Stimulated activated CD4-positive, alpha-beta T cell treated with anti-CD3 and anti-CD28 coated beads, Interleukin-2, amount 100 ng/mL, for 24 hours (primary cell): Measurements from ENCODE around the gene DNAH1.
A peak's percentile ranks its signal among the peaks of the same experiment; 100 is the strongest.
"Not testable (repeated sequence)": the region's sequence is repeated elsewhere in the genome, so short reads cannot be mapped to it uniquely, and the experiment has no call there.

Source experiments
- DNase-seq, 2 donors: peaks; one replicate each; pipeline ENCODE4 v3.0.0-alpha.2; 2020

DNAH1 gene

DNA sequence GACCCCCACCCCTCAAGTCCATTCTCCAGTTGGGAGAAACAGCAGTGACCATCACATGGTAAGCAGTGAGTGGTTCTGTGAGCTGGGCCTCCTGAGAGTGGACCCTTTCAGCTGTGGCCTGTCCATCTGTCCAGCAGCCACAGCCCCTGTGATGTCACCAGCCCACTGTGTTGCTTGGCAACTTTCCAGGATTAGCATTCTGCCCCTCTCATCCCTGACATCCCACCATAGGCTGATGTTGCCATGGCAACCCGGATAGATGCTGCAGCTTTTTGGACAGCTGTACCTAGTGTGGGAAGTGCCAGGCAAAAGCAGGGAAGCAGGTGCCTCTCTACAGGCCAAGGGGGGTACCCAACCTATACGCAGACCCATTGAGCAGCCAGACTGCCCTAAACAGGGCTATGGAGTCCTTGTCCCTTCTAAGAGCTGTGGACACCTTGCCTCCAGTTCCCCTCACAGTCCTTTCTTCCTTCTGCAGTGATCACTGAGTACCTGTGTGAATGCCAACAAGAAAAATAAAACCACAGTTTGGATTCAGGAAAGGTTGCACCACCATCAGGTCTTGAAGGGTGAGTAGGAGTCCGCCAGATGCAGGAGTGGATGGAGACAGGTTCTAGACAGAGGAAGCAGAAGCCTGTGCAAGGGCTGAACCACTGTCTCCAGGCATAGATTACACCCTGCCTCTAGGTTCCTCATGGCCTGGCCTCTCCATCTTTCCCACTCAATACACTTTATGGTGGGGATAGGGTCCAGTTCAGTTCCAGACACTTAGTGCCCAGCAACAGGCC is at the start of gene DNAH1:
DNAH1 (plus strand) TSS at position 343 of the 788 bp plus-strand sequence. CDS start 6,124 bp downstream, outside the sequence.
- no peak for DNase-seq

DNA sequence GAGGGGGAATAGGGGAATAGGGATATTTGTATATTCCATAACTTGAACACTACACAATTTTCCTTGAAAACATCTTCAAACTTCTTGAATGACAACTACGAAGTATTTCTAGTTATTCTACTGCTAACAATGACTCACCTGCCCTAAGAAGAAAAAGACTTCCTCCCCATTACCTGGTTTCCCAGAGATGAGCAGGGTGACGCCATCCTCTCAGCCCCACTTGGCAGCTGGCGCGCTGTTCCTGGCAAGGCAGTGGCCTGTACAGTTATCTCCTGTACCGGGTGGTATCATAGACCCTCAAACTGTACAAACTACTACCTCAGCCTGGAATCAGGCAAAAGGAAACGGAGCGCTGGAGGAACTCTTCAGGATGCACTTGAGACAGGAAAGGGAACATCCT is 48.1 kb upstream of the DNAH1 start:
- DNase-seq: peak in 1 of 2 donors; percentile 58

DNA sequence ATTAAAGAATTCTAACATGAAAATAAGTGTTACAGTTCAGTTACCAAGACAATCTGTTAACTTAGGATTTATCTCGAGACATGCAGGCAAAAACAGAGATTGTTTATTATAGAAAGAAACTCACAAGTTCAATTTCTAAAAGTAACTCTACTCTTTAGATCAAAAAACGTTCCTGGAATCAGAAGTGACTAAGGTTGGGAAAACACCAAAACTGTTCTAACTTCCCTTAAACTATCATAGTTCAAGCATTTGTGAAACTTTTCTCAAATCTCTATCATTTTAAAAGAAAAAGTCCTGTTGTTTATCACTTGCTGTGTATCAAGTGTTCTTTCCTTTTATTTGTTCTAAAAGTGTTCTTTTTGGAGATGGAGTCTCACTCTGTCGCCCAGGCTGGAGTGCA is 46.3 kb upstream of the DNAH1 start:
- no peak for DNase-seq

DNA sequence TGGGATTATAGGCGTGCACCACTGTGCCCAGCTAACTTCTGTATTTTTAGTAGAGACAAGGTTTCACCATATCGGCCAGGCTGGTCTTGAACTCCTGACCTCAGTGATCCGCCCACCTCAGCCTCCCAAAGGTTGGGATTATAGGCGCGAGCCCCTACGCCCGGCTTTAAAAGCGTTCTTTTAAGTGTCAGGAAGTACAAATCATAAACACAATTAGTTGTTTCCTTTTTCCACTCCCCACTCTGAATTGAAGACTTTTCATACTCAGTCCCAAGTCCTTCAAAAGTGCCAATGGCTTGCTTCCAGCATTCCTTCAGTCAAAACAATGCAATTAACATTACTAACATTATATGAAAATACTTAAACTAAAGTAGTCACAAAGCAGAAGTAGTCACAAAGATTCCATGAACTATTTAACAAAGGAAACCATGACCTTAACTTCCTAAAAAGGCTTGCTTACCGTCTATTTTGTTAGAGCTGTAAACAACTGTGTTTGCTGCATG is 45.8 kb upstream of the DNAH1 start:
- DNase-seq: no peak

DNA sequence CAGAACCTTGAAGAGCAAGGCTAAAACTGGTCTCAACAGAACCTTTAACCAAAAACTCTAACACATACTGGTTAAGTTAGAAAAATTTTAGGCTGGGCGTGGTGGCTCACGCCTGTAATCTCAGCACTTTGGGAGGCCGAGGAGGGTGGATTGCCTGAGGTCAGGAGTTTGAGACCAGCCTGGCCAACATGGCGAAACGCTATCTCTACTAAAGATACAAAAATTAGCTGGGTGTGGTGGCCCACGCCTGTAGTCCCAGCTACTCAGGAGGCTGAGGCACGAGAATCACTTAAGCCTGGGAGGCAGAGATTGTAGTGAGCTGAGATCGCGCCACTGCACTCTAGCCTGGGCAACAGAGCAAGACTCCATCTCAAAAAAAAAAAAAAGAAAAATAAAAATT is 43.9 kb upstream of the DNAH1 start:
- DNase-seq: not testable (repeated sequence)

DNA sequence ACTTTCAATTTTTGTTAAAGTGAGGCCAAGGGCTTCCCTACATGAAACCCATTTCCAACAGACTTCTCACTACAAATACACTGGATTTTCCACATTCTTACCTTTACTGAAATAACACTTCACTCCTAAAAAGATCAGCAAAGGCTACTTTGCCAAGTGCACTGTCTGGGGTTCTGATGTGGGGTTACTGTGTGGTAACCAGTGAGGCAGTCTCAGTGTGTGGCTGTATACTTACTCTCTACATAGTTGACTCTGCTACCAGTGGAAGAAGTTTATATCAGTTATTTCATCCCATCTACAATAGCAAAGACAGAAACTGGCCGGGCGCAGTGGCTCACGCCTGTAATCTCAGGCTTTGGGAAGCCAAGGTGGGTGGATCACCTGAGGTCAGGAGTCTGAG is 43.3 kb upstream of the DNAH1 start:
- no peak for DNase-seq

DNA sequence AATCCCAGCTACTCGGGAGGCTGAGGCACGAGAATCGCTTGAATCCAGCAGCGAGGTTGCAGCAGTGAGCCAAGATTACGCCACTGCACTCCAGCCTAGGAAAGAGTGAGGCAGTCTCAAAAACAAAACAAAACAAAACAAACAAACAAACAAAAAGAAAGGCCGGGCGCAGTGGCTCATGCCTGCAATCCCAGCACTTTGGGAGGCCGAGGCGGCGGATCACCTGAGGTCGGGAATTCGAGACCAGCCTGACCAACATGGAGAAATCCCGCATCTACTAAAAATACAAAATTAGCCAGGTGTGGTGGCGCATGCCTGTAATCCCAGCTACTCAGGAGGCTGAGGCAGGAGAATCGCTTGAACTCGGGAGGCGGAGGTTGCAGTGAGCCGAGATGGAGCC is 41.3 kb upstream of the DNAH1 start:
- DNase-seq: not testable (repeated sequence)

DNA sequence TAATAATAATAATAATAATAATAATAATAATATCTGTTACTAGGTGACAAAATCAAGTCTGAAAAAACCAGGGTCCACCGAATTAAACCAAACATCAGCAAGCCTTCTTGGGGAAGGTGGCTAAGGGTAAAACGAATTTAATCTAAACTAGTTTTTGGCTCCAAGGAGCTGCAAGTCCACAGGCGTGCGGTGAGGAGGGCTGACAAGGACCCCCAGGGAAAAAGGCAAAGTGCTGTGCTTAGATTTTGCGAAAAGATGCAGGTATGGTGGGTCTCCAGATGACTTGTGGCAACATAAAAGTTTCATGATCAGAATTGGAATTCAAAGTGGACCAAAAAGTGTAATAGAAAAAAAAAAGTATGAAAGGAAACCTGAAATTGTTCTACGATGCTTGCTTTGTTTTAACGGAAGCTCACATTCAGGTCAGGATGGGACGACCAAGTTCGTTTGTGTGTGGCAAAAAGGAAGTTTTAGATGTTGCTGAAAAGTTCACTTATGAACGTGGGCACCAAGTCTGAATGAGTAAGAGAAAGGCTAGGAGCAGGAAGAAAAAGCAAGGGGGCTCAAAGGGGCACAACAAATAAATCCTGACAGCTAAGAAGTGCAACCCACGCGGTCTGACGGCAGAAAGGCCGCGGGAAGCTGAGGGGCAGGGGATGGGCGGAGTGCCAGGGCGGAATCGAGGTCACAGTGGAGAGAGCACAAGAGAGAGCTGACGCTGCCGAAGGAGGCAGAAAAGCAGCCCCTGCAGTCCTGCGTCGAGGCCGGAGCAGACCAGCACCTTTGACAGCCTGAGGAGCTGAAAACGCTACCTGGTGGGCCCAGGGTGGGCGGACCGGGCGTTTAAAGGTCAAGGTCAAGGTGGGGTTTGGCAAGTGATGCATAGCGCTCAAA is 38.8 kb upstream of the DNAH1 start:
- DNase-seq: peak; percentile 80 to 85

DNA sequence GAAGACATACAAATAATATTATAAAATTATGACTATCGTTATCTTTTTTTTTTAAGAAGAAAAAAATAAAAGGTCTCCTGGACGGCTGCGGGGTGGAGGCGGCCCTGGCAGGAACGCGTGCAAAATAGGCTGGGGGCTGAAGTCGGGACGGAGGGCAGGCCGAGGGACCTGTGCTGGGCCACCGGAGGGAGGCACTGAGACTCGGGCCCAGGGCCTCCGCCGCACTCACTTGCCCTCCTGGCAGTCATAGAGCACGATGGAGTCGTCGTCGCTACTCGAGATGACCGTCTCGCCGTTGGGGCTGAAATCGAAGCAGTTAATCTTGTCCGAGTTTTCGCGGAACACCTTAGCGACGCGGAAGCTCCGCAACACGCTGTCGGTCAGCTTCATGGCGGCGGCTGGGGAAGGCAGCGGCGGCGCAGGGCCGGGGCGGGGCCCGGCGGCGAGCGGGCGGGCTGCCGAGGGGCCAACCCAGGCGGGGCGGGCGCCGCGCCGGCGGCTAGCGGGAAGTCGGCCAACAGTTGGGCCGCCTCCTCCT is 38.1 kb upstream of the DNAH1 start:
- DNase-seq: peak; percentile 72 to 74

DNA sequence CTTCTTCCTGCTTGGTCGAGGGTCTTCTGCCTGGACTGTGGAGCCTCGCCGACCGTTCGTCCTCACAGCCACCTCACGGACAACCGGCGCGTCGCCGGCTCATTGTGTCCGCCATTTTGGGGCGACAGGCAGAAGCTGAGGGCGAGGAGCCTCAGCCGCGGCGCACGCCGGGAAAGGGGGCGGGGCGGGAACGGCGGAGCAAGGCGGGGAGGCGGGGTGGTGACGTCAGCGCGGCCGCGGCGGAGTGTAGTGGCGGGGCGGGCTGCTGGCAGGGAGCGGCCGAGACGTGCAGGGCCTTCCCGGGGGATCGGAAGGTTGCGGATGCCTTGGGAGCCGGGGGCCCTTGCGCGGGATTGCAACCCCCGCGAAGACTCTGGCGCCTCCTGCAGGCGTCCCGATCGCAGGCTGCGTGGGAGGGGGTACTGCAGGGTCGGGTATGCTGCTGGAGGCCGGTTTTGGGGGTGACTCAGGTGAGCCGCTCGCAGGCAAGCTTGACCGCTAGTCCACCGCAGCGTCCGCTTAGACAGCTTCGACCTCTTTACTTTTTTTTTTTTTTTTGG is 37.5 kb upstream of the DNAH1 start, which contains the start of gene WDR82:
WDR82 (minus strand) TSS at position 140 of the 560 bp plus-strand sequence. CDS start 288 bp downstream, outside the sequence.
- peak; percentile 99 to 100 for DNase-seq

DNA sequence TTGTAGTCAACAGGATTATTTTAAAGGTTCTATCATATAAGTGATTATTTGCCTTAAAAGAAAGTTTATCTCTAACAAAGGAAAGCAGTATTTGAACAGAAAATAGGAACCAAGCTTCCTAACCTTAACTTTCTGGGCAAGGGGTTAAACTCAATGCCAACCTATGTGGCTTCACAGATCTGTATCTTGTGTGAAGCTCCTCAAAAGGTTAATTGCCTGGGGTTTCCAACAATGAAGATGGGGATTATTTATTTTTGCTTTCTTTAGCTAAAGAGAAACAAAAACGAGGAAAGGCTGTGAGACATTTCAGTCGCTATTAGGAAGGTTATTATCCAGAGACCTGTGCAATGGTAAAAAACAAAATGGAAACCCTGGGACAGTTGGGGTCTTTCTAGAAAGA is 36.5 kb upstream of the DNAH1 start:
- no peak for DNase-seq

DNA sequence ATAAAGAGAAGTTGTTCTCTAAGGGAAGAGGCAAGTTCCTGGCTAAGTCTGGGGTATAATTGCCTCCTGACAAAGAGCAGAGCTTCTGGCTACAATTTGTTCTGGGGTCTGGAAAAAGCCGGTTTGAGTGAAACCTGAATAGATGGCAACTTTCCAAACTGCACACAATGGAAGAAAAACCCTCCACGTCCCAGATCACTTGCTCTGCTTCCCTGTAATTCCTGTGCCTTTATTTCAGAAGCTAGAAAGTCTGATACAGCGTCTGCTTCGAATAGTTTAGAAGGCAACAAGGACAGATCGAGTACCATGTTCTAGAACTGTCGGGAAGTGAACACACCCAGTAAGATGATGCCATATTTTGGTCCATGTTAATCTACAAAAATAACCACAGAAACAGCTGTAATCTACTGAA is 36.1 kb upstream of the DNAH1 start:
- DNase-seq: no peak

DNA sequence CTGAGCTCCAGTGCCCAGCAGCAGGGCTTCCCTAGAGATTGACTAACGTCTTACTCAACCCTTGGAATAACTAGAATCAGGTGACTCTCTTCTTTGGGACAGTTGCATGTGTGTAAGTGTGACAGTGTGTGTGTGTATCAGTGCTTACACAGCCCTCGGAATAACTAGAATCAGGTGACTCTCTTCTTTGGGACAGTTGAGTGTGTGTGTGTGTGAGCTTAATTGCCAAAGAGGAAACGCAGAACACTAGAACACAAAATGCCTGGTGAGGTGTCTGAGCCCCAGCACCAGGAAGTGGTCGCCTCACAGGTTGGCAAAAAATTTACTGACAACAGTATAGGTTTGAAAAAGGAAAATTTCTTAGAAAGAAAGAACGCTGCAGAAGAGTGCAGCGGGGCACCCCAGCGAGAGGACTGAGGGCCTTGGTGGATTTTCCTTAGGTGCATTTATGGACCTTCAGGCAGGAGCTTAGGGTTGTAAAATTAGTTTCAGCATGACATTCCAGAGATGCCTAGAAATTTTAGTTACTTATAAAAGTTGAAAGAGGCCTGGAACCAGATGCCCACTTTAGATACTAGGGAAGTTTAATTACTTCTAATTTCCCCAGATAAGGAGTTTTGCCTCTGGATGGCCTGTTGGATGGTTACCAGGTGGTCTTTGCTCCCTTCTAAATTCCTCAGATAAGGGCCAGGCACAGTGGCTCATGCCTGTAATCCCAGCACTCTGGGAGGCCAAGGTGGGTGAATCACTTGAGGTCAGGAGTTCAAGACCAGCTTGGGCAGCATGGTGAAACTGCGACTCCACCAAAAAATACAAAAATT is 33.9 kb upstream of the DNAH1 start:
- DNase-seq: no peak

DNA sequence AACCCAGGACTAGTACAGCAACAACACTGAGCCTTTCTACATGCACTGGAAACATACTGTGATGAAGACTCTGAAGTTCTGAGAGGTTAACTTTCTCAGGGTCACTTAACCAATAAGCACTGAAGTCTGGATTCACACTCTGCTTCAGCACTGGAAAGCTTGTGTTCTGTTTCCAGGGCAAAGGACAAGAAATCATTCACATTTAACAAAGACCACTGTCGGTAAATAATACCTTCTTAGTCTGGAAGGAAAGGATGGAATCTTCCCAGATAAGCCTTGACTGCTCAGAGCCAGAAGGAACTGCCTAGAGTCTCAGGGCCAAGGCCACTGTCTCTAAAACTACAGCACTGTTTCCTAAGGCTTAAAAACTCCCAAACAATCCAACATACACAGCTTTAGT is 32.8 kb upstream of the DNAH1 start:
- DNase-seq: no peak

DNA sequence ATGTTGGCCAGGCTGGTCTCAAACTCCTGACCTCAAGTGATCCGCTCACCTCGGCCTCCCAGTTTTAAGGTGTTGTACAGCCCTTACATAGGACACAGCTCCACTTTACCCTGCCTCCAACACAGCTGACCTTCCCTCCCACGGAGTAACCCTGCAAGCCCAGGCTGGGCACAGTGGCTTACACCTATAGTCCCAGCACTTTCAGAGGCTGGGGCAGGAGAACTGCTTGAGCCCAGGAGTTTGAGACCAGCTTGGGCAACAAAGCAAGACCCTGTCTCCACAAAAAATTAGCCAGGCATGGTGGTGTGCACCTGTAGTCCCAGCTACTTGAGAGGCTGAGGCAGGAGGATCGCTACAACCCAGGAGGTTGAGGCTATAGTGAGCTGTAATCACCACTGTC is 32.1 kb upstream of the DNAH1 start:
- DNase-seq: not testable (repeated sequence)

DNA sequence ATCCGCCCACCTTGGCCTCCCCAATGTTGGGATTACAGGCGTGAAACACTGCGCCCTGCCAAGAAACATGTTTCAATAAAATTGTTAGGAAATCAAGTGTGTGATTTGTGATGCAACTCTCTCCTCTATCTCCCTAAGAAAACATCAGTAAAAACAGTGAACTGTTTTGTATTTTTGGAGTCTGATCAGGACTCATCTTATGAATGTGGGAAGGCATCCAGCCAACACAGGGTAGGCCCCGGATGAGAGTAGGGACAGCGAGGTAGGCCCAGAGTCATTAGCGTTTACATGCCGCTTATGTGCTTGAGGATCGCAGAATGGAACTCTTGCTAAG is 29.4 kb upstream of the DNAH1 start:
- no peak for DNase-seq

DNA sequence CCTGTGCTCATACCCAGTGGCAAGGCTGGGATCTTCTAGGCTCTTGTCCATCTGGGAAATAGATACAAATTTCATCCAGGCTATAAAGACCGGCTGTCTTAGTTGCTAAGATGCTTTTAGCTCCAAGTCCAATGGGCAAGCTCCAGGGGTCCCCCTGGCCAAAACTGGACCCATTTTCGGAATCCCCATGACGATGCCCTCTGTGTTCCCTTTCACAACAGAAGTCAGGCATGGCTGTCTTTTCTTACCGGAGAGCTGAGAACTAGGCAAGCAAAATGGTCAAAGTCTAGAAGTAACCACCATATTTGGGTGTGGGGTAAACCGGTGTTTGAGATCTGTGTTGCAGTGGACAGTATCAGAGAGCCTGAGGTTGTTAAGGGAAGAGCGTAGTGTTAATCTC is 27.4 kb upstream of the DNAH1 start:
- no peak for DNase-seq

DNA sequence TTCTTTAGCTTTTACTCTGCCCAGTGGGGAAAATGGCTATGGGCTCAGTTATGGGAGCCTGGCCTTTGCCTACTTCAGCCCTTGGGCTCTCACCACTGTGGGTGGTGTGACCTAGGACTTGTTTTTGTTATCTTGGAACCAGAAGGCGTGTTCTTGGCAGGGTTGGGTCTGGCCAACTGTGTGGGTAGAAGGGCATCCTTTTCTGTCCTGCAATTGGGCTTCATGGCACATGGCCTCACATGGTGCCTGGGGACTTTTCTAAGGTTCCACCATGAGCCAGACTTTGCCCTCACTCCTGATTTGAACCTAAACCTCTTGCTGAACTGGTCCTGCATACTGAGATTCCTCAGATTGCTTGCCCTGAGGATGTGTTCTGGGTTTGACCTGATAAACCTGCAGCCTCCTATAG is 26.8 kb upstream of the DNAH1 start:
- DNase-seq: no peak

DNA sequence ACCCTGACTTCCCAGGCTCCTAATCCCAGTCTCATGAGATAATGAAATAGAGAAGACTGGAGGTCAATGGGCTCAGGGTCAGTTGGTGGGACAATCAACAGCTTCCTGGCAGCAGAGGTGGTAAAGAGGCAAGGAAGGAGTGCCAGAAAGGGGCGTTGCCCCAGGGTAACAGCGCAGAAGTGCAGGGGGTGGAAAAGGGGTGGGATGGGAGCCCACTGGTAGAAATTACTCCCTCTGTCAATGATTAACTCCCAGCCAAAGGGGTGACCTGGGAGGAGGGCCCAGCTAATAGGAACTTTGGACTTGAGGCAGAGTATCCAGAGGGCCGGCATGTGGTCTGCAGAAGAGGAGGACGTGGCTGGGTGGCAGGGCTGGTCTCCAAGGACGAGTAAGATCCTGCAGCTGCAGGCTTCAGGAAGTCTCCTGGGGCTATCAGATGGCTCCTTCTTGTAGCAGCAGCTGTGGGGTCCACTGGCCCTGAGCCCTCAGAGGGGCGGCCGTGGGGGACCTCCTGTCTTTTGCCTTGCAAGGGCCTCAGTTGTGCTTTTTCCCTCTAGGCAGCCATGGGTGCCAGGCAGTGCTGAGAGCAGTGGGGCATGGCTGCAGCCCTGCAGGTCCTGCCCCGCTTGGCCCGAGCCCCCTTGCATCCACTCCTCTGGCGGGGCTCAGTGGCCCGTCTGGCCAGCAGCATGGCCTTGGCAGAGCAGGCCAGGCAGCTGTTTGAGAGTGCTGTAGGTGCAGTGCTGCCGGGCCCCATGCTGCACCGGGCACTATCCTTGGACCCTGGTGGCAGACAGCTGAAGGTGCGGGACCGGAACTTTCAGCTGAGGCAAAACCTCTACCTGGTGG is 26.1 kb upstream of the DNAH1 start:
- DNase-seq: no peak

DNA sequence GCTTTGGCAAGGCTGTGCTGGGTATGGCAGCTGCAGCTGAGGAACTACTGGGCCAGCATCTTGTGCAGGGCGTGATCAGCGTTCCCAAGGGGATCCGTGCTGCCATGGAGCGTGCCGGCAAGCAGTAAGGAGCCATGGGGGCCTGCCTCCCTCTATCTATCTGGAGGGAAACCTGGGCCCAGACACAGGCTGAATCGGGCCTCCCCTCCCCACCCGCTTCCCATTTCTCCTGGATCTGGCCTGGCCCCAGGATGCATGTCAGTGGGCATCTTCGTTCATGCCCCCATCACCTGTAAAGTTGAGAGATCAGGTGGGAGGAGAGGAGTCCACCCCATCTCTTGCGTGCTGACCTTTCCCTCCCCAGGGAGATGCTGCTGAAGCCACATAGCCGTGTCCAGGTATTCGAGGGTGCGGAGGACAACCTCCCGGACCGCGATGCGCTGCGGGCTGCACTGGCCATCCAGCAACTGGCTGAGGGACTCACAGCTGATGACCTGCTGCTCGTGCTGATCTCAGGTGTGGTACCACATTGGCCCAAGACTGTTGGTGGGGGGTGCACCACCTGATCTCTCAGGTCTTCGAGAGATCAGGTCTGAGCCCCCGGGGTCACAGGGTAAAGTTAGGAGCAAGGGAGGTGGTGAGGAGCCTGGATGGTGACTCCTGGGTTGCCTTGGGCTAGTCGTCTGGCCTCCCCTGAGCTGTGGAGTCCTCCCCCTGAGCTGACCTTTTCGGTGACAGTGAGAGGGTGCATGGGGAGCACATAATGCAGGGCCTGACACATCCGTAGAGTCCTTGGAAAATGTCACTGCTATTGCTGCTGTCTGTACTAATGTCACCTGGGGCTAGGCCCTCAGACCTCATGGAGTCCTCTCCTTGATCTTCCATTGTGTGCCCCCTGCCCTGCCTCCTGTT is 25.3 kb upstream of the DNAH1 start:
- DNase-seq: no peak
